ENCODE results near the gene DLG3. TPM values are rescaled to one million over a fixed set of nuclear protein-coding genes. Genes with fewer than 3 reads are reported as not detected.

DLG3 gene
- polyA plus RNA-seq, 1 donor from 2014 or later = 66.5 TPM

DNA sequence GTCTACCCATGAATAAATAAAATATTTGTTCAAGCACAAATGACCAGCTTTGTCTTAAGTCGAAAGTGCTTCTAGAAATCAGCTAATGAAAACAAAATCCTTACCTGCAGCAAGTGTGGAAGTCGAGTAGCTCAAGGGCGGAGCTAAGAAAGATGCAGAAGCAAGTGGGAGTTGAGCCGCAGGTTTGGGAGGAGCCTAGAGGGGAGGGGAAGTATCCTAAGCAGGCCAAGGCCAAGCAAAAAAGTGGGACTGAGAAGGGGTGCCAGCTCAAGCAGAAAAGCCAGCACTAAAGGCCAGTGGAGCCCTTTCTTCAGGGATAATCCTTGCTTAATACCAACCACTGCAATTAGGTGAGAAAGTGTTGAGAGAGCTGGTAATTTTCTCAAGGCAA lies 60.8 kb downstream of the DLG3 start:
- no peaks in the 10 kb centered on the region for H3K27me3 ChIP-seq (ENCODE audit: insufficient read depth, low read depth, low read length)
- H3K4me3 ChIP-seq (ENCODE audit: low read length) = no peak overlapping the region
- no peaks in the 10 kb centered on the region for H3F3A ChIP-seq (ENCODE audit: insufficient read depth, low read length, poor library complexity, severe bottlenecking)
- no peaks in the 10 kb centered on the region for H4K20me1 ChIP-seq (ENCODE audit: insufficient read depth)
- TF ChIP-seq, protein P1, sequence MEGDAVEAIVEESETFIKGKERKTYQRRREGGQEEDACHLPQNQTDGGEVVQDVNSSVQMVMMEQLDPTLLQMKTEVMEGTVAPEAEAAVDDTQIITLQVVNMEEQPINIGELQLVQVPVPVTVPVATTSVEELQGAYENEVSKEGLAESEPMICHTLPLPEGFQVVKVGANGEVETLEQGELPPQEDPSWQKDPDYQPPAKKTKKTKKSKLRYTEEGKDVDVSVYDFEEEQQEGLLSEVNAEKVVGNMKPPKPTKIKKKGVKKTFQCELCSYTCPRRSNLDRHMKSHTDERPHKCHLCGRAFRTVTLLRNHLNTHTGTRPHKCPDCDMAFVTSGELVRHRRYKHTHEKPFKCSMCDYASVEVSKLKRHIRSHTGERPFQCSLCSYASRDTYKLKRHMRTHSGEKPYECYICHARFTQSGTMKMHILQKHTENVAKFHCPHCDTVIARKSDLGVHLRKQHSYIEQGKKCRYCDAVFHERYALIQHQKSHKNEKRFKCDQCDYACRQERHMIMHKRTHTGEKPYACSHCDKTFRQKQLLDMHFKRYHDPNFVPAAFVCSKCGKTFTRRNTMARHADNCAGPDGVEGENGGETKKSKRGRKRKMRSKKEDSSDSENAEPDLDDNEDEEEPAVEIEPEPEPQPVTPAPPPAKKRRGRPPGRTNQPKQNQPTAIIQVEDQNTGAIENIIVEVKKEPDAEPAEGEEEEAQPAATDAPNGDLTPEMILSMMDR (IDR thresholded peaks at IDR 0.05; ENCODE audit: poor library complexity, severe bottlenecking) = no peak
- no peak for TF ChIP-seq RAD21 (conservative IDR thresholded peaks at IDR 0.05)
- TF ChIP-seq EP300 (conservative IDR thresholded peaks at IDR 0.05; ENCODE audit: poor library complexity, severe bottlenecking) = no peak
- no peak for TF ChIP-seq EZH2 (IDR thresholded peaks at IDR 0.05; ENCODE audit: borderline replicate concordance, insufficient read depth, low read length, poor library complexity, severe bottlenecking)
- TF ChIP-seq SMC3 (conservative IDR thresholded peaks at IDR 0.05; ENCODE audit: poor library complexity) = no peak
- TF ChIP-seq, protein P2, sequence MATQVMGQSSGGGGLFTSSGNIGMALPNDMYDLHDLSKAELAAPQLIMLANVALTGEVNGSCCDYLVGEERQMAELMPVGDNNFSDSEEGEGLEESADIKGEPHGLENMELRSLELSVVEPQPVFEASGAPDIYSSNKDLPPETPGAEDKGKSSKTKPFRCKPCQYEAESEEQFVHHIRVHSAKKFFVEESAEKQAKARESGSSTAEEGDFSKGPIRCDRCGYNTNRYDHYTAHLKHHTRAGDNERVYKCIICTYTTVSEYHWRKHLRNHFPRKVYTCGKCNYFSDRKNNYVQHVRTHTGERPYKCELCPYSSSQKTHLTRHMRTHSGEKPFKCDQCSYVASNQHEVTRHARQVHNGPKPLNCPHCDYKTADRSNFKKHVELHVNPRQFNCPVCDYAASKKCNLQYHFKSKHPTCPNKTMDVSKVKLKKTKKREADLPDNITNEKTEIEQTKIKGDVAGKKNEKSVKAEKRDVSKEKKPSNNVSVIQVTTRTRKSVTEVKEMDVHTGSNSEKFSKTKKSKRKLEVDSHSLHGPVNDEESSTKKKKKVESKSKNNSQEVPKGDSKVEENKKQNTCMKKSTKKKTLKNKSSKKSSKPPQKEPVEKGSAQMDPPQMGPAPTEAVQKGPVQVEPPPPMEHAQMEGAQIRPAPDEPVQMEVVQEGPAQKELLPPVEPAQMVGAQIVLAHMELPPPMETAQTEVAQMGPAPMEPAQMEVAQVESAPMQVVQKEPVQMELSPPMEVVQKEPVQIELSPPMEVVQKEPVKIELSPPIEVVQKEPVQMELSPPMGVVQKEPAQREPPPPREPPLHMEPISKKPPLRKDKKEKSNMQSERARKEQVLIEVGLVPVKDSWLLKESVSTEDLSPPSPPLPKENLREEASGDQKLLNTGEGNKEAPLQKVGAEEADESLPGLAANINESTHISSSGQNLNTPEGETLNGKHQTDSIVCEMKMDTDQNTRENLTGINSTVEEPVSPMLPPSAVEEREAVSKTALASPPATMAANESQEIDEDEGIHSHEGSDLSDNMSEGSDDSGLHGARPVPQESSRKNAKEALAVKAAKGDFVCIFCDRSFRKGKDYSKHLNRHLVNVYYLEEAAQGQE (IDR thresholded peaks at IDR 0.05; ENCODE audit: borderline replicate concordance) = no peak
- TF ChIP-seq TAF1 (IDR thresholded peaks at IDR 0.05; ENCODE audit: low read depth) = no peak
- no peak for TF ChIP-seq POLR2AphosphoS5 (IDR thresholded peaks at IDR 0.05)
- no peak for TF ChIP-seq MXI1 (conservative IDR thresholded peaks at IDR 0.05; ENCODE audit: poor library complexity, severe bottlenecking)
- no peak overlapping the region for H2AFZ ChIP-seq (ENCODE audit: low read depth, low read length)
- no peaks in the 10 kb centered on the region for H3K36me3 ChIP-seq (ENCODE audit: insufficient read depth, low read length)
- no peak overlapping the region for H3K9ac ChIP-seq (ENCODE audit: low read length)
- no peaks in the 10 kb centered on the region for H3K9me2 ChIP-seq (ENCODE audit: insufficient read depth, low read length)
- no peak overlapping the region for H3K27ac ChIP-seq (ENCODE audit: low read length)
- no peaks in the 10 kb centered on the region for H3K9me3 ChIP-seq (ENCODE audit: low read length)
- H3K4me2 ChIP-seq (ENCODE audit: low read length) = no peak overlapping the region
- H3K79me2 ChIP-seq (replicated peaks; ENCODE audit: insufficient read depth, low read length) = no peaks in the 10 kb centered on the region

DNA sequence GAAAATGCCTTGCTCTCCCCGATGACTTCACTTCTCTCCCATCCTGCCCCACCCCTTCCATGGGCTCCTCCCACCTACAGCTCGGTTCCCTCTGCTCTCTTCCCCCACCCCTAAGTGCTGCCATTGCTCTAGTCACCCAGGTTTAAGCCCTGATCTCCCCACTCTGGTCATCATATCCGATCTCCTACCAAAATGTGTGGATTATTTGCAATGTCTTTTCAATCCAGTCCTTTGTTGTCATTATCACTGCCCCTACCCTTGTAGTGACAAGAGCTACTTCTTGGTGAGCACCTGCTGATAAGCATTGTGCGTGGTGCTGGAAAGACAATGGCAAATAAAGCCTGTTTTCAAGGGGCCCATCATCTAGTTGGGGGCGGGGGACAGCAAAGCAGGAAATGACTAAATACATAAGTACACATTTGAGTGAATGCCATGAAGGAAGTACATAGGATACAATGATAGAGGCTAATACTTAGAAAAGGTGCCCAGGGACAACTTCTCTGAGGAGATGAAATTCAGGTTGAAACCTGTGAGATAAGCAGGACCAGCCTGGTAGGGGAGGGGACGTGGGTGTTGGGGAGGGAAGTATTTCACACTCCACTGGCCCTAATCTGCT lies 63.8 kb downstream of the DLG3 start:
- no peaks in the 10 kb centered on the region for H4K20me1 ChIP-seq (ENCODE audit: insufficient read depth)
- H3K9me2 ChIP-seq (ENCODE audit: insufficient read depth, low read length) = no peaks in the 10 kb centered on the region
- no peak overlapping the region for H3K27ac ChIP-seq (ENCODE audit: low read length)
- no peak for TF ChIP-seq TAF1 (IDR thresholded peaks at IDR 0.05; ENCODE audit: low read depth)
- no peak for TF ChIP-seq EP300 (conservative IDR thresholded peaks at IDR 0.05; ENCODE audit: poor library complexity, severe bottlenecking)
- TF ChIP-seq POLR2AphosphoS5 (IDR thresholded peaks at IDR 0.05) = no peak
- TF ChIP-seq SMC3 (conservative IDR thresholded peaks at IDR 0.05; ENCODE audit: poor library complexity) = no peak
- TF ChIP-seq MXI1 (conservative IDR thresholded peaks at IDR 0.05; ENCODE audit: poor library complexity, severe bottlenecking) = no peak
- TF ChIP-seq, protein P2 (IDR thresholded peaks at IDR 0.05; ENCODE audit: borderline replicate concordance) = no peak
- TF ChIP-seq RAD21 (conservative IDR thresholded peaks at IDR 0.05) = no peak
- no peak for TF ChIP-seq EZH2 (IDR thresholded peaks at IDR 0.05; ENCODE audit: borderline replicate concordance, insufficient read depth, low read length, poor library complexity, severe bottlenecking)
- TF ChIP-seq, protein P1 (IDR thresholded peaks at IDR 0.05; ENCODE audit: poor library complexity, severe bottlenecking) = no peak
- no peaks in the 10 kb centered on the region for H3K79me2 ChIP-seq (replicated peaks; ENCODE audit: insufficient read depth, low read length)
- no peak overlapping the region for H3K4me3 ChIP-seq (ENCODE audit: low read length)
- H2AFZ ChIP-seq (ENCODE audit: low read depth, low read length) = no peak overlapping the region
- no peaks in the 10 kb centered on the region for H3K27me3 ChIP-seq (ENCODE audit: insufficient read depth, low read depth, low read length)
- H3K36me3 ChIP-seq (ENCODE audit: insufficient read depth, low read length) = no peaks in the 10 kb centered on the region
- no peaks in the 10 kb centered on the region for H3K9me3 ChIP-seq (ENCODE audit: low read length)
- no peak overlapping the region for H3K9ac ChIP-seq (ENCODE audit: low read length)
- H3F3A ChIP-seq (ENCODE audit: insufficient read depth, low read length, poor library complexity, severe bottlenecking) = no peaks in the 10 kb centered on the region
- H3K4me2 ChIP-seq (ENCODE audit: low read length) = no peak overlapping the region

Measured in neural cell (in vitro differentiated cells).